OCI-LY3 (cell line): ENCODE measurements around the gene CSN2.

Source experiments
- H2AFZ ChIP-seq: fragments of 200-600, 300-600 bp; shearing (Covaris generic); 2 replicates; pipeline ENCODE4 v1.6.0; 2014; ENCODE audit warnings: antibody characterized with exemption, low read depth, low read length
- H3K27ac ChIP-seq: fragments of 200-600, 300-600 bp; sonication (generic); 2 replicates; pipeline ENCODE4 v1.5.1; 2014; ENCODE audit warnings: mild to moderate bottlenecking, low read length, moderate library complexity, mixed read lengths
- H3K27me3 ChIP-seq: fragments of 200-600, 300-600 bp; sonication (generic); 2 replicates; pipeline ENCODE4 v1.6.1; 2014; ENCODE audit warnings: low read depth, low read length, mixed read lengths
- H3K36me3 ChIP-seq: fragments of 200-600, 300-600 bp; sonication (generic); replicated peaks from 2 replicates; pipeline ENCODE3; 2014; ENCODE audit warnings: low read depth, low read length, mixed read lengths
- H3K4me1 ChIP-seq: fragments of 300-600, 200-600 bp; sonication (generic); 2 replicates; pipeline ENCODE4 v1.6.1; 2014; ENCODE audit warnings: low read length, mixed read lengths
- H3K4me2 ChIP-seq: fragments of 200-600, 300-600 bp; sonication (generic); 2 replicates; pipeline ENCODE4 v1.6.1; 2014; ENCODE audit warnings: low read length, mixed read lengths
- H3K4me3 ChIP-seq: fragments of 300-600, 200-600 bp; sonication (generic); 2 replicates; pipeline ENCODE4 v1.5.1; 2014; ENCODE audit warnings: antibody characterized with exemption, mild to moderate bottlenecking, low read length, moderate library complexity
- H3K79me2 ChIP-seq: fragments of 300-600, 200-600 bp; shearing (Covaris generic); 2 replicates; pipeline ENCODE4 v1.6.1; 2014; ENCODE audit warnings: mild to moderate bottlenecking, low read length, mixed read lengths
- H3K9ac ChIP-seq: fragments of 300-600, 200-600 bp; shearing (Covaris generic); 2 replicates; pipeline ENCODE4 v1.6.0; 2014; ENCODE audit warnings: mild to moderate bottlenecking, low read length, moderate library complexity
- H3K9me3 ChIP-seq: fragments of 200-600, 300-600 bp; shearing (Covaris generic); 2 replicates; pipeline ENCODE4 v1.6.1; 2014; ENCODE audit warnings: low read length, mixed read lengths; ENCODE audit not compliant: insufficient read depth
- H4K20me1 ChIP-seq: fragments of 200-600, 300-600 bp; sonication (generic); 2 replicates; pipeline ENCODE4 v1.6.1; 2016; ENCODE audit warnings: low read length, mixed read lengths; ENCODE audit not compliant: insufficient read depth
- EZH2phosphoT487 ChIP-seq: fragments of 200-600 bp; shearing (Covaris generic); IDR thresholded peaks from 2 replicates; pipeline ENCODE4 v1.6.1; 2018; ENCODE audit warnings: antibody characterized with exemption, mixed run types, low read depth
- TF ChIP-seq, protein P1 (sequence below): fragments of 200-600, 300-600 bp; sonication (generic); IDR thresholded peaks from 2 replicates; pipeline ENCODE4 v1.5.1; 2014; ENCODE audit warnings: antibody characterized with exemption, low read length, low read depth

The CSN2 gene

GRCh38 chr4:69970071-69970470 is 4.5 kb upstream of the CSN2 start:
- TF ChIP-seq, protein P1, sequence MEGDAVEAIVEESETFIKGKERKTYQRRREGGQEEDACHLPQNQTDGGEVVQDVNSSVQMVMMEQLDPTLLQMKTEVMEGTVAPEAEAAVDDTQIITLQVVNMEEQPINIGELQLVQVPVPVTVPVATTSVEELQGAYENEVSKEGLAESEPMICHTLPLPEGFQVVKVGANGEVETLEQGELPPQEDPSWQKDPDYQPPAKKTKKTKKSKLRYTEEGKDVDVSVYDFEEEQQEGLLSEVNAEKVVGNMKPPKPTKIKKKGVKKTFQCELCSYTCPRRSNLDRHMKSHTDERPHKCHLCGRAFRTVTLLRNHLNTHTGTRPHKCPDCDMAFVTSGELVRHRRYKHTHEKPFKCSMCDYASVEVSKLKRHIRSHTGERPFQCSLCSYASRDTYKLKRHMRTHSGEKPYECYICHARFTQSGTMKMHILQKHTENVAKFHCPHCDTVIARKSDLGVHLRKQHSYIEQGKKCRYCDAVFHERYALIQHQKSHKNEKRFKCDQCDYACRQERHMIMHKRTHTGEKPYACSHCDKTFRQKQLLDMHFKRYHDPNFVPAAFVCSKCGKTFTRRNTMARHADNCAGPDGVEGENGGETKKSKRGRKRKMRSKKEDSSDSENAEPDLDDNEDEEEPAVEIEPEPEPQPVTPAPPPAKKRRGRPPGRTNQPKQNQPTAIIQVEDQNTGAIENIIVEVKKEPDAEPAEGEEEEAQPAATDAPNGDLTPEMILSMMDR: no peak
- TF ChIP-seq EZH2phosphoT487: no peak
- H3K9me3 ChIP-seq: no peaks in the 10 kb centered on the region
- no peak overlapping the region for H3K4me3 ChIP-seq
- no peaks in the 10 kb centered on the region for H3K79me2 ChIP-seq
- H3K4me1 ChIP-seq: peaks cover 5% of the 10 kb centered on the region; the same call in 1 of the 2 replicates
- H3K4me2 ChIP-seq: no peak overlapping the region
- H3K27ac ChIP-seq: no peak overlapping the region
- H3K36me3 ChIP-seq: no peaks in the 10 kb centered on the region
- H2AFZ ChIP-seq: no peak overlapping the region
- no peaks in the 10 kb centered on the region for H3K27me3 ChIP-seq
- no peak overlapping the region for H3K9ac ChIP-seq
- H4K20me1 ChIP-seq: no peaks in the 10 kb centered on the region

DNA sequence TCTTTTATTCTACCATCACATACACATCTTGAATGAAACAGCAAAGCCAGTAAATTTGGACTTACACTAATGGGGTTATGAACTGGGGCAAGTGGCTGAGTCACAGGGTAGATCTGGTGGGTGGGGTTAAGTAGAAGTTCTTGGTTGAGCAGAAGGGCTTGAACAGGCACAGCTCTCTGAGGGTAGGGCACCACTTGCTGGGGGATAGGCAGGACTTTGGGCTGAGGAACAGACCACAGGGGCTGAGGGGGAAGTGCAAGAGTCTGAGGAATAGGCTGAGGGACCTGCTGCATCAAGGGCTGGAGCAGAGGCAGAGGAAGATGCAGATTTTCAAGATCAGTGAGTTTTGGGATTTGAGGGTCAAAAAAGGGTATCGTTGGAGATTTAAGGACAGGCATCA is 8.3 kb downstream of the CSN2 start:
- Histone ChIP-seq H3K36me3 (no peaks in the 10 kb centered on the region), H3K79me2 (no peaks in the 10 kb centered on the region), H3K4me1 (no peaks in the 10 kb centered on the region; the same call in 1 of the 2 replicates), H3K27me3 (no peaks in the 10 kb centered on the region), H3K4me2 (no peak overlapping the region), H4K20me1 (no peaks in the 10 kb centered on the region), H2AFZ (peak overlapping the region; percentile 65; the same call in 1 of the 2 replicates), H3K27ac (no peak overlapping the region), H3K9me3 (no peaks in the 10 kb centered on the region), H3K9ac (no peak overlapping the region), H3K4me3 (no peak overlapping the region)
- TF ChIP-seq, protein P1: no peak
- no peak for TF ChIP-seq EZH2phosphoT487

DNA sequence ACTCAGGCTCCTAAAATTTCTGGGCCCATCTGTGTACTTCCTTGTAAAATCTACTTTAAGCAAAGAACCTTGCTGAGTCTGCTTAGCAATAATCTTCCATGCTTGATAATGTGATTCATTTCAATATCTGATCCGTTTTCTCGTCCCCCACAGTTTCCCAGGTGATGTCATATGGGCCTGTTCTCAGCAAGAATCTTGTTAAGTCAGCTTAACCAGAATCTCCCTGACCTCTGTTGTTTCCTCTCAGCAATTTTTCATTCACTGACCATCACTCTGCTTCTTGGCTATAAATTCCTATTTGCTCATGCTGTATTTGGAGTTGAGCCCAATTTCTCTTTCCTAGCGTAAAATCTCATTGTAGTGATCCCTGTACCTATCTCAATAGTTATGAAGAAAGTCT is 13.9 kb downstream of the CSN2 start:
- no peak overlapping the region for H3K27ac ChIP-seq
- H3K79me2 ChIP-seq: no peaks in the 10 kb centered on the region
- TF ChIP-seq, protein P1: no peak
- no peak for TF ChIP-seq EZH2phosphoT487
- no peak overlapping the region for H3K9ac ChIP-seq
- H3K4me2 ChIP-seq: no peak overlapping the region
- no peaks in the 10 kb centered on the region for H3K36me3 ChIP-seq
- H3K4me1 ChIP-seq: no peaks in the 10 kb centered on the region; the same call in 1 of the 2 replicates
- H3K9me3 ChIP-seq: no peaks in the 10 kb centered on the region
- H3K27me3 ChIP-seq: no peaks in the 10 kb centered on the region
- no peak overlapping the region for H2AFZ ChIP-seq
- no peaks in the 10 kb centered on the region for H4K20me1 ChIP-seq
- H3K4me3 ChIP-seq: no peak overlapping the region

DNA sequence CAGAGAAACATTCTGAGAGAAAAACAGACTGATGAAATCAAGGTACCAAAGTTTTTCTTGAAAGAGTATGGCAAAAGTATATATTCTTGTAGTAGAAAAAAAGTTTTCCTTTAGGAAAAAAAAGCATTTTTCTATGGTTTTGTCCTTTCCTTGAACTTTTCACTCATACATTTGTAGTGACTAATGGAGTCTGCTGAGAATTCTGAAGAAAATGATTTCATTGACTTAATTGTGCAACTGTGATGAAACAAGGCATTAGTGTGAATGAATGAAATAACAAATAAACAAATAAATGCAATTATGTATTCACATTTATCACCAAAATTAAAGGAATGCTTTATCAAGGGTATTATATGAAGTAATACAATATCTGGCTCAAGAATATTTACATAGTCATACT is 29.0 kb downstream of the CSN2 start:
- H2AFZ ChIP-seq: no peak overlapping the region
- no peak overlapping the region for H3K4me3 ChIP-seq
- no peaks in the 10 kb centered on the region for H3K79me2 ChIP-seq
- no peaks in the 10 kb centered on the region for H3K36me3 ChIP-seq
- no peak for TF ChIP-seq EZH2phosphoT487
- TF ChIP-seq, protein P1: no peak
- H4K20me1 ChIP-seq: no peaks in the 10 kb centered on the region
- H3K4me2 ChIP-seq: no peak overlapping the region
- H3K27me3 ChIP-seq: no peaks in the 10 kb centered on the region
- no peak overlapping the region for H3K27ac ChIP-seq
- no peaks in the 10 kb centered on the region for H3K9me3 ChIP-seq
- no peaks in the 10 kb centered on the region for H3K4me1 ChIP-seq
- no peak overlapping the region for H3K9ac ChIP-seq
